Measurements from ENCODE around the gene TMEM53.

DNA sequence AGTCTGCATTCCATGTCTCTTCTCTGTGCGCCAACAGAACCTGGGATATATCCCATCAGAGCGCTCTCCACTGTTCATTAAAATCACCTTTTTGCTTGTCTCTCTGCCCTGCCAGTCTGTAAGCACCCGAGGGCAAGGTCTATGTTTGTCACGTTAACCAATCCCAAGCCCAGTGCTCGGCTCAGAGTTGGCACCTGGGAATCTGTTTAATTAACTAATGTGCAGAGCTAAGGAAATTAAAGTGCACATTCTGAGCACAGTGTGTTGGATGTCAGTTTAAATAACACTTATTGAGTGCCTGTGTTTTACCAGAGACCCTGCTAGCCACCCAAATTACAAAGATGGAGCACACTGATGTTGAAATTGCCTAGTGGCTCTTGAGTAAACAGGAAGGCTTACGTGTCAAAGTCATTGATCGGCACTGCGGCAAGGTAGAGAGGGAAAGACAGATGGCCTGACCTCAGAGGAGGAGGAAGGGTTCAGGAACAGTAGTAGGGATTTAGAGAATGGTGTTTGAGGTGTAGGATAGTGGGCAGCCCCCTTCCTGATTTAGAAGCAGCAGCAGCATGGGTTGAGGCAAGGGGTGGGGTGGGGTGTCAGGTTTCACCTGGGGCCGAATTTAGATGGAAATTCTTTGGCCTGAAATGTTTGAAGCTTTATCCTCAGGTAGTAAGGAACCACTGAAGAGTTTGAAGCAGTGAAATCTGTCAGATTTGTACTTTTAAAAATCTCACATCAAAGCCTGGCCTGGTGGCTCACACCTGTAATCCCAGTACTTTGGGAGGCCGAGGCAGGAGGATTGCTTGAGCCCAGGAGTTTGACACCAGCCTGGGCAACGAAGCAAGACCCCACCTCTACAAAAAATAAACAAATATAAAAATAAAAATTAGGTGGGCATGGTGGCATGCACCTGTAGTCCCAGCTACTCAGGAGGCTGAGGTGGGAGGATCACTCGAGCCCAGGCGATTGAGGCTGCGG is 7.9 kb upstream of the TMEM53 start:
- TF ChIP-seq, protein P1, sequence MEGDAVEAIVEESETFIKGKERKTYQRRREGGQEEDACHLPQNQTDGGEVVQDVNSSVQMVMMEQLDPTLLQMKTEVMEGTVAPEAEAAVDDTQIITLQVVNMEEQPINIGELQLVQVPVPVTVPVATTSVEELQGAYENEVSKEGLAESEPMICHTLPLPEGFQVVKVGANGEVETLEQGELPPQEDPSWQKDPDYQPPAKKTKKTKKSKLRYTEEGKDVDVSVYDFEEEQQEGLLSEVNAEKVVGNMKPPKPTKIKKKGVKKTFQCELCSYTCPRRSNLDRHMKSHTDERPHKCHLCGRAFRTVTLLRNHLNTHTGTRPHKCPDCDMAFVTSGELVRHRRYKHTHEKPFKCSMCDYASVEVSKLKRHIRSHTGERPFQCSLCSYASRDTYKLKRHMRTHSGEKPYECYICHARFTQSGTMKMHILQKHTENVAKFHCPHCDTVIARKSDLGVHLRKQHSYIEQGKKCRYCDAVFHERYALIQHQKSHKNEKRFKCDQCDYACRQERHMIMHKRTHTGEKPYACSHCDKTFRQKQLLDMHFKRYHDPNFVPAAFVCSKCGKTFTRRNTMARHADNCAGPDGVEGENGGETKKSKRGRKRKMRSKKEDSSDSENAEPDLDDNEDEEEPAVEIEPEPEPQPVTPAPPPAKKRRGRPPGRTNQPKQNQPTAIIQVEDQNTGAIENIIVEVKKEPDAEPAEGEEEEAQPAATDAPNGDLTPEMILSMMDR (IDR thresholded peaks at IDR 0.05) = no peak
- TF ChIP-seq POLR2A (IDR thresholded peaks at IDR 0.05) = no peak

Data from heart left ventricle (tissue), 13 donors.